ENCODE results near the gene LRIT1.

- TF ChIP-seq POLR2A (IDR thresholded peaks at IDR 0.05) (no peak), CTCF (IDR thresholded peaks at IDR 0.05) (no peak)
Measured at GRCh38 chr10:84248794-84249193, 7.4 kb upstream of the LRIT1 start.
